ENCODE data around the gene OAS2.
"Not testable (repeated sequence)": the region's sequence is repeated elsewhere in the genome, so short reads cannot be mapped to it uniquely, and the experiment has no call there.

The OAS2 gene

DNA sequence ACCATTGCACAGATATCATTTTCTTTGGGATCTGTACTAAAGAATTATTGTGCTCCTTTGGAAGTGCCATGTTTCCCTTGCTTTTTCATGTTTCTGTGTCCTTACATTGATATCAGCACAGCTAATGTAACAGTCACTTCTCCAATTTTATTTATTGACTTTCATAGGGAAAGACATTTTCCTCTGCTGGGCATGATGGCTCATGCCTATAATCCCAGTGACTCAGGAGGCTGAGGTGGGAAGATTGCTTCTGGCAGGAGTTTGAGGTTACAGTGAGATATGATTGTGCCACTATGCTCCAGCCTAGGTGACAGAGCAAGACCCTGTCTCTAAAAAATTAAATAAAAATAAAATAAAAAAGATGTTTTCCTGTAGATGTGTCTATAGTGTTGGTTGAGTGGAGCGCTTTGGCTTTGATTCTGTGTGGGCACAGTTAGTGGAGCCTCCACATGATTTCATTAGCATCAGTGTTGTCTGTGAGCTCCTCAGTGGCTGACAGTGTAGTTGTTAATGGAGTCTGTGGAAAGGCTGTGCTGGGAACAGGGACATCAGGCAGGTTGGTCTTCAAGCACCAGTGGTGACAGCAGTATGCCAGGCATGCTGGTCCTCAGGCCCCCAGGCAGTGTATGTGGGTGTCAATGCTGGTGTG, 7.4 kb downstream of the OAS2 start:
- no peak for DNase-seq (ENCODE audit: low spot score)

DNA sequence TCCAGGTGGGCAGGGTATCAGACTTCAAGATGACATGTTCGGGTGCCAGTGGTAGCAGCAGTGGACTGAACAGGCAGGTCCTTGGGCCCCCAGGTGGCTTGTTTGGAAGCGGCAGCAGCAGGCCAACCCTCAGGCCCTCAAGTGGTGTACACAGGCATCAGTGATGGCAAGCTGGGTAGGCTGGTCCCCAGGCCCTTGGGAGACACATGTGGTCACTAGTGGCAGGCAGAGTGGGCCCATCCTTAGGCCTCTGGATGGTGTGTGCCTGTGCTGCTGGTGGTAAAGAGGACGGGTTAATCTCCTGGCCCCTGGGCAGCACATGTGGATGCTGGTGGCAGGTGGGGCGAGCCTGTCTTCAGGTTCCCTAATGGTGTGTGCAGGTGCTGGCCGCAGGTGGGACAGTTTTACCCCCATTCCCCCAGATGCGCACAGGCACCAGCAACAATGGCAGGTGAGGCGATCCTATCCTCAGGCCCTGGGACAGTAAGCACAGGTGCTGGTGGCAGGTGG, 8.0 kb downstream of the OAS2 start:
- no peak for DNase-seq (ENCODE audit: low spot score)

DNA sequence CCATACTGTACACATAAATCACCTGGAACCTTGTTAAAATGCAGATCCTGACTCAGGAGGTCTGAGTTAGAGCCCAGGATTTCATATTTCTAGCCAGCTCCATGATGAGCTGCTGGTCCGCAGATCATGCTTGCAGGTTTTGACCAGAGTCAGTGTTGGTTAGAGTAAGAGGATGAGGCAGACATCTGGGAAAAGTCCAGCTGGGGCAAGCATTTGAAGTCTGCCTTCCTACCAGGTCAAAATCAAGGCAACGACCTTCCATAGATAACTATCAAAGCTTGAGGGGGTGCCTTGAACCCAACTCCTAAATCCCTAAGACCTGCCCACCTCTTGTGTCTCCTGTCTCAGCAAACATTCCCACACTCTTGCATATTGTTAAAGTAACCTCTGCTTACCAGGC, 9.2 kb downstream of the OAS2 start:
- no peak for DNase-seq (ENCODE audit: low spot score)

- no peak for DNase-seq (ENCODE audit: low spot score)
These were observed 9.9 kb downstream of the OAS2 start for GRCh38 chr12:112988224-112988623.

- not testable (repeated sequence) for DNase-seq (ENCODE audit: low spot score)
These were observed 10.6 kb downstream of the OAS2 start for GRCh38 chr12:112988823-112989385.

DNA sequence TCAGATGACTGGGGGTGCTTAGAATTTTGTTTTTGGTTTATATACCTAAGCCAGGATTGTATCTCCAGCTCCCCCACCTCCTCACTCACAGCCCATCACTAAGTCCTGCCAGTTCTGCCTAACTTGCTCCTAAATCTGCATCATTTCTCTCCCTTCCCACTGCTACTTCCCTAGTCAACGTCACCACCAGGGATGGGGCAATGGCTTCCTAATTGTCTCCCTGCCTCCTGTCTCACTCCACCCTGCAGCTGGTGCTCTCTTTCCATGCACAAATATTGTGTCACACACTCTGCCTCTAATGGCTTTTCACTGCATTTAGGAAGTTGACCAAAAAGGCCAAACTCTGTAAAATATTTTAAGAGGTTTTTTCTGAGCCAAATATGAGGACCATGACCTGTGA, 11.5 kb downstream of the OAS2 start:
- DNase-seq (ENCODE audit: low spot score), result no peak

DNA sequence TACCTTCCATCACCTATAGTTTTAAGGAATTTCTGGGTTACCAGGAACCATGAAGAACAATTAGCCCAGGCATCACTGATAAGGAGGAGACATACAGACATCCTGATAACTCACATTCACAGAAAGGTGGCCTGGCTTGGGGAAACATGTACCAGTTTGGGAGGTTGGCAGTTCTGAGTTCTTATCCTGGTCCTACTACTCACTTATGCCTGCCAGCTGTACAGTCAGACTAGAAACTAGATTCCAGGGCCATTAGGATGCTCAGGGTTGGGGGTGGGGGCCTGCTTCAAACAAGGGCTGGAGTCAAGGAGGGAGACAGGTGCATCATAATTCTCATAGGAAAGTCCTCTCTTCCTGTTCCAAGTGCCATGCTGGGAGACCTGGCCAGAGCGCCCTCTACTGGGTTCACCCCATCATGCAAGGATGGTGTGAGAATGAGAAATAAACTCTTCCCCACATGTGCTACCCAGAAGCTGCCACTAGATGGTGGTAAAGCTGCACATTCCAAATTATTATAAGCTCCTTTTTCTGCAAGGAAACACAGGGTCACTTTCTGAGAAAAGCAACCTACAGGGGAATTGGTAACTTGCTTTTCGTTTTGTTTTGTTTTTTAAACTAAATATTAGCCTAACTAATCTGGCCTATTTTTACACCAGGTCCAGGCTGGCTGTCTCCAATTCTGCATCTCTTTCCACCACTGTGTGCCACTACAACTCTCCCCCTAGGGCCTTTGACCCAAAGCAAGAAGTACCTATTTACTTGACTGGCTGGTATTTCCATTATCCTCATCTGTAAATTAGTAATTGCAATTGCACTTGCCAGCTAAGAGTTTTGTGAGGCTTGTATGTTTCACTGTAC, 14.5 kb downstream of the OAS2 start:
- peak; percentile 54 for DNase-seq (ENCODE audit: low spot score)

DNA sequence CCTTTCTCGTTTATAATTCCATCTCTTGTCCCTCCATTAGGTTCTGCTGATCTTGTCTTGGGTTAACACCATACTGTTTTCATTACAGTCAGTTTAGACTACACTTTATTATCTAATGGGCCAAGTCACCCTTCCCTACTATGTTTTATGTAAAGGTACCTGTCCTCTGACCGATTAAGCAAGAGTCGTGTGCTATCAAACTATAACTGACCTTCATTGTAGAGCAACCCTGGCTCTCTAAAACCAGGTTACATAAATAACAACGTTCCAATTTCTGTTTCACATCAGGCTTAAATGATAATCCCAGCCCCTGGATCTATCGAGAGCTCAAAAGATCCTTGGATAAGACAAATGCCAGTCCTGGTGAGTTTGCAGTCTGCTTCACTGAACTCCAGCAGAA, 16.7 kb downstream of the OAS2 start:
- no peak for DNase-seq (ENCODE audit: low spot score)

DNA sequence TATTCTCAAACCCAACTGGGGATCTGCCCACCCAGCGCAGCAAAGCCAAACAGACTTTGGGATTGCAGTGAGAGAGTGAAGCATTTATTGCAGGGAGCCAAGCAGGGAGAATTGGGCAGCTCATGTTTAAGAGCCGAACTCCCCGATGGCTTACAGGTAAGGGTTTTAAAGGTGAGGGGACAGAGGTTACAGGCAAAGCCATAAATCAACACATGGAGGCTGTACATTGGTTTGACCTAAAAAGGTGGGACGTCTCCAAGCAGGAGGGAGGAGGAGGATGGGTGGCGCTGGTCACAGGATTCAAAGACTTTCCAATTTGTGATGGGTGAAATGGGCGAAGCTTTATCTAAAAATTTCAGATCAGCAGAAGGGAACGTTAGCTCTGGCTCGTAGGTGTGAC, 18.2 kb downstream of the OAS2 start:
- no peak for DNase-seq (ENCODE audit: low spot score)

- DNase-seq (ENCODE audit: low spot score), result no peak
These were observed 19.2 kb downstream of the OAS2 start for GRCh38 chr12:112997506-112997905.

- DNase-seq (ENCODE audit: low spot score), result no peak
These were observed 20.9 kb downstream of the OAS2 start for GRCh38 chr12:112998987-112999767.

DNA sequence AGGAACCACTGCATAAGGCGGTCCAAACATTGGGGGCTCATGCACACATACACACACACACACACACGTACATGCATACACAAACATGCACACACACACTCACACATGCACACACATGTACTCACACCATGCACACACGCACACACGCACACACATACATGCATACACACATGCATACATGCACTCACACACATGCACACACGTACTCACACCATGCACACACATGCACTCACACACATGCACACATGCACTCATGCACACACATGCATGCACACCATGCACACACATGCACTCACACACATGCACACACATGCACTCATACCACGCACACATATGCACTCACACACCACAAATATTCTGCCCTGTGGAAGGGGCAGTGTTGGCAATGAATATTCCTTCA, 22.1 kb downstream of the OAS2 start:
- no peak for DNase-seq (ENCODE audit: low spot score)

DNA sequence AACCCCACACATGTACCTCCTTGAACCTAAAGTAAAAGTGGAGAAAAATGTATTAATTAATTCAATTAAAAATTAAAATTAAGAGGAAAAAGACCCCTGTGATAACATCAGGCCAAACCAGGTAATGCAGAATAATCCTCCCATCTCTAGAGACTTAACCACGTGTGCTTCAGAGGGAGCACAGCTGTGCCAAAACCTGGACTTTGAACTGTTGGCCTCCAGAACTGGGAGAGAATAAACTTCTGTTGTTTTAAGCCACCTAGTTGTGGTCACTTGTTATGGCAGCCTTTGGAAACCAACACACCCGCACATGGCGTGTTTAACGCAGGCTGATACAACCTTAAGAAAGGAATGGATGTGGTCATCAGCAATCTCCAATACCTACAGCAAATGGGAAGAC, 23.8 kb downstream of the OAS2 start:
- no peak for DNase-seq (ENCODE audit: low spot score)

DNA sequence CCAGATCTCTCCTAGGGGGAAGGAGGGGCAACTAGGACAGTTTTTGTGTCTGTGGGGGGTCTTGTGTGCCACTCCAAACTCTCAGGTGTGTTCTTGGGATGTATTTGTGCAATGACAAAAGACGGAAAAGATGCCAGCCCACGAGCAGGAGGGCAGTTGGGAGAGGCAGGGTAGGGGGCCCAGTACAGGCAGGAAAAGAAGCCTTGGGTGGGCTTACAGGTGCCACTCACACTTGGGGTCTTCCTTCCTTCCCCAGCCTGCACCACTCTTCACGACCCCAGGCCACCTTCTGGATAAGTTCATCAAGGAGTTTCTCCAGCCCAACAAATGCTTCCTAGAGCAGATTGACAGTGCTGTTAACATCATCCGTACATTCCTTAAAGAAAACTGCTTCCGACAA, 24.4 kb downstream of the OAS2 start:
- DNase-seq (ENCODE audit: low spot score), result no peak

- no peak for DNase-seq (ENCODE audit: low spot score)
These were observed 25.3 kb downstream of the OAS2 start for GRCh38 chr12:113003636-113004035.

- DNase-seq (ENCODE audit: low spot score), result no peak
These were observed 27.4 kb downstream of the OAS2 start for GRCh38 chr12:113005762-113006161.

DNA sequence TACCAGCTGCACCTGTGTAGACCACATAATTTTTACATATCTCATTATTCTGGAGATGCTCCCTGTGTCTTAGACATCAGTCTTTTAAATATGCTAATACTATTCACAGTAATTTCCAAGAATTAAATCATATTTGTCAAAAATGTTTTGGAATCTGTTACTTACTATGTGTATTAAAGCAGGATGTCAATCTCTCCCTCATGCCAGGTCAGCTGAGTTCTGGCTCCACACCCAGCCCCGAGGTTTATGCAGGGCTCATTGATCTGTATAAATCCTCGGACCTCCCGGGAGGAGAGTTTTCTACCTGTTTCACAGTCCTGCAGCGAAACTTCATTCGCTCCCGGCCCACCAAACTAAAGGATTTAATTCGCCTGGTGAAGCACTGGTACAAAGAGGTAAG, 27.9 kb downstream of the OAS2 start:
- no peak for DNase-seq (ENCODE audit: low spot score)

DNA sequence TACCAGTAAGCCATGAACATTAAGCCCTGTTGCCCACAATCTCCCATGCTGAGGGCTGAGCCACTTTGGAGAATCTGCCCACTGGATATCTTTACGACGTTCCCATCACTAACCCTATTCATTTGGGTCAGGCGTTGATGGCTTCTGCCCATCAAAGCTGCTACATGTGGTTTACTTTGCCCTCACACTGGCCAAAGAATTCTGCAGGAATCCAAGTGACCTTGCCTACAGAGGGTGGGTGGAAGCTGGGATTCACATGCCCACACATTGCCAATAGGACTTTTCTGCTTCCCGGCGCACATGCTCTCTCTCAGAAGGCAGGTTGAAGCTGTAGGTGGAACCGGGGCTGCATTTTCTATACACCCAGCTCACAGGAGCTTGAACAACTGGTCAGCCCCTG, 28.3 kb downstream of the OAS2 start:
- no peak for DNase-seq (ENCODE audit: low spot score)

GRCh38 chr12:113007166-113007565, 28.8 kb downstream of the OAS2 start:
- DNase-seq (ENCODE audit: low spot score), result no peak

DNA sequence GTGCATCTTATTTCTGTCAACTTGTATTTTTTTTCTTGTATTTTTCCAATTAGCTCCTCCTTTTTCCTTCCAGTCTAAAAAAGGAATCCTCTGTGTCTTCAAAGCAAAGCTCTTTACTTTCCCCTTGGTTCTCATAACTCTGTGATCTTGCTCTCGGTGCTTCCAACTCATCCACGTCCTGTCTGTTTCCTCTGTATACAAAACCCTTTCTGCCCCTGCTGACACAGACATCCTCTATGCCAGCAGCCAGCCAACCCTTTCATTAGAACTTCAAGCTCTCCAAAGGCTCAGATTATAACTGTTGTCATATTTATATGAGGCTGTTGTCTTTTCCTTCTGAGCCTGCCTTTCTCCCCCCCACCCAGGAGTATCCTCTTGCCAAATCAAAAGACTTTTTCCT, 32.4 kb downstream of the OAS2 start:
- no peak for DNase-seq (ENCODE audit: low spot score)

DNA sequence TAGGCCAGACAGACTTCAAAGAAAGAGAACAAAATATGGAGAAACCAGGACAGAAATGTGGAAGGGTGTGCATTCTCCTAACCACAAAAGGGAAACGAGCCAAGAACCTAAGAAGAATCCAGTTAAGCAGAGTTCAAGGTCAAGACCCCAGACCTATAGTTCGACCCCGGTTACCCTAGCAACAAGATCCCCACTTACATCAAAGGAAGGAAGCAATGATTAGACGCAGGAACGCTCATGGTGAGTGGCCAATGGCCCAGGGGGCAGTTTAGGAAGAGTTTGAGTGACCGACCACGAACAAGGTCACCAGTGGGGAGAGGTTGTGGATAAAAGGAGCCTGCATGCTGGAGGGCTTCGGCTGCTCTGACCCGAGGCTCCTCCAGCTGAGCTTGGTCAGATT, 36.2 kb downstream of the OAS2 start:
- DNase-seq (ENCODE audit: low spot score), result no peak

DNA sequence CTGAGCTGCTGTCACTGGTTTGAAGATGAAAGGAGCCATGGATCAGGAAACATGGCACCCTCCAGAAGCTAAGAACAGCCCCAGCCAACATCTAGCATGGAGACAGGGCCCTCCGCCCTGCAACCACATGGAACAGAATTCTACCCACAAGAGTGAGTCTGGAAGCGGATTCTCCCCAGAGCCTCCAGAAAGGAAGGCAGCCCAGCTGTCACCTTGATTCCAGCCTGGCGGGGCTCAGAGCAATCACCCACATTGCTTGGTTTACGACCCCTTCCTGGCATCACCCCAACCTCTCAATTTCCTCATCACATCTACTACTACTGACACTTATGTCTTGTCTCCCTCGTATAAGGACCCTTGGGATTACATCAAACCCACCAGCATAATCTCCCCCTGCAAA, 38.5 kb downstream of the OAS2 start:
- no peak for DNase-seq (ENCODE audit: low spot score)

All from CD4-positive, alpha-beta T cell treated with Interleukin-6 at 100 ng/mL for 8 hours (primary cell).